MCF 10A (cell line): Measurements from ENCODE around the gene CNOT3. TPM values are rescaled to one million over a fixed set of nuclear protein-coding genes. Genes with fewer than 3 reads are reported as not detected.

Experiments
- BruUV-seq: library from RNA; stranded (reverse); fragments of 400-500 nt; replicated peaks from 2 replicates; lab custom pipeline; 2021; lab: Mats Ljungman, UMichigan
- CTCF ChIA-PET: fragments of 300-600 bp; sonication (Branson Sonifier 250); formaldehyde crosslinking; extraction: SDS; loops from one replicate; lab custom pipeline; 2021; ENCODE audit warnings: antibody characterized with exemption, inconsistent platforms; lab: Yijun Ruan, JAX
- POLR2A ChIA-PET: fragments of 300-600, 350-650 bp; sonication (Branson Sonifier 250); formaldehyde crosslinking; extraction: SDS; loops from one replicate; lab custom pipeline; 2020; ENCODE audit warnings: antibody characterized with exemption, inconsistent platforms; lab: Yijun Ruan, JAX
- DNase-seq: peaks from one replicate; pipeline ENCODE4 v3.0.0-alpha.2; 2018; ENCODE audit not compliant: unreplicated experiment
- H3K27ac Mint-ChIP-seq: one replicate; pipeline ENCODE4 v1.8.0; 2022; ENCODE audit warnings: mild to moderate bottlenecking, low read depth, mixed read lengths; ENCODE audit not compliant: unreplicated experiment
- H3K27me3 Mint-ChIP-seq: one replicate; pipeline ENCODE4 v1.8.0; 2022; ENCODE audit warnings: mixed read lengths; ENCODE audit not compliant: insufficient read depth, unreplicated experiment
- H3K36me3 Mint-ChIP-seq: one replicate; pipeline ENCODE4 v1.8.0; 2022; ENCODE audit warnings: mild to moderate bottlenecking, moderate library complexity, mixed read lengths; ENCODE audit not compliant: insufficient read depth, unreplicated experiment
- H3K4me1 Mint-ChIP-seq: one replicate; pipeline ENCODE4 v1.8.0; 2022; ENCODE audit warnings: mixed read lengths; ENCODE audit not compliant: insufficient read depth, unreplicated experiment
- H3K4me3 Mint-ChIP-seq: one replicate; pipeline ENCODE4 v1.8.0; 2022; ENCODE audit warnings: mild to moderate bottlenecking, moderate library complexity, mixed read lengths; ENCODE audit not compliant: unreplicated experiment
- H3K9me3 Mint-ChIP-seq: one replicate; pipeline ENCODE4 v1.8.0; 2022; ENCODE audit warnings: mixed read lengths; ENCODE audit not compliant: unreplicated experiment
- CTCF ChIP-seq: fragments of 200-600 bp; IDR thresholded peaks from one replicate; pipeline ENCODE4 v1.8.0; 2022; ENCODE audit warnings: antibody characterized with exemption, mild to moderate bottlenecking; ENCODE audit not compliant: unreplicated experiment
- intact Hi-C: fragments of 100-400 bp; cut with micrococcal nuclease; formaldehyde crosslinking; loops from 2 replicates; pipeline ENCODE4 v1.14.1; 2022
- total RNA-seq: library from RNA; stranded (reverse); gene quantifications from 2 replicates; pipeline ENCODE4 v1.2.3, GENCODE V29; 2022

CNOT3 gene
- total RNA-seq, 1 experiment from 2014 or later: 80.5 TPM

GRCh38 chr19:54172471-54173358 is 35.2 kb downstream of the CNOT3 start, which contains the start of gene TMC4:
TSS of gene TMC4 (minus strand) at chr19:54173160. CDS start at chr19:54173117, 43 bp downstream.
- BruUV-seq: no TSS peak
- intact Hi-C loops: no loop called here

GRCh38 chr19:54173359-54173699 is 35.8 kb downstream of the CNOT3 start:
- intact Hi-C loops: no loop called here
- POLR2A ChIA-PET: interaction anchor here (0.6 to 2.2 kb wide), 12 partner anchors 14 to 276 kb away, joined by 3 to 24 read pairs (median 5); partner anchors contain the start of genes CNOT3, LENG1, LENG8 and MBOAT7
- no peak for DNase-seq
- Mint-ChIP-seq H3K9me3 (no peaks in the 10 kb centered on the region), H3K27me3 (no peaks in the 10 kb centered on the region), H3K4me3 (no peak overlapping the region), H3K4me1 (peaks cover 6% of the 10 kb centered on the region), H3K36me3 (peaks cover 29% of the 10 kb centered on the region), H3K27ac (no peak overlapping the region)
- TF ChIP-seq CTCF: peak; percentile 1
- no TSS peak for BruUV-seq
- CTCF ChIA-PET: interaction anchor here (0.6 to 2.2 kb wide), 9 partner anchors 8 to 1467 kb away, joined by 3 to 11 read pairs (median 4); partner anchors contain the start of gene MBOAT7

More at GRCh38 chr19:54172471-54173358, 35.2 kb downstream of the CNOT3 start, which contains the start of gene TMC4:
- Mint-ChIP-seq H3K27ac (peak within 1 kb of the TSS; percentile 85), H3K36me3 (peaks cover 23% of the 10 kb centered on the region), H3K4me1 (peaks cover 6% of the 10 kb centered on the region), H3K4me3 (peak within 1 kb of the TSS; percentile 69), H3K9me3 (no peaks in the 10 kb centered on the region), H3K27me3 (no peaks in the 10 kb centered on the region)
- POLR2A ChIA-PET: interaction anchor here (0.7 to 2.2 kb wide), 12 partner anchors 13 to 276 kb away, joined by 3 to 24 read pairs (median 5); partner anchors contain the start of genes CNOT3, LENG1, LENG8 and MBOAT7
- DNase-seq: peak; percentile 76
- CTCF ChIA-PET: interaction anchor here (0.6 to 2.2 kb wide), 12 partner anchors 7 to 1467 kb away, joined by 3 to 11 read pairs (median 3); partner anchors contain the start of gene MBOAT7
- TF ChIP-seq CTCF: peak; percentile 33

GRCh38 chr19:54173951-54174834 is 36.6 kb downstream of the CNOT3 start:
- no peak overlapping the region for H3K4me3 Mint-ChIP-seq
- DNase-seq: no peak
- H3K9me3 Mint-ChIP-seq: no peaks in the 10 kb centered on the region
- ChIA-PET CTCF (interaction anchor here (1.0 to 2.2 kb wide), 7 partner anchors 9 to 264 kb away, joined by 3 to 11 read pairs (median 4); partner anchors contain the start of gene MBOAT7), POLR2A (interaction anchor here (0.6 to 2.2 kb wide), 11 partner anchors 14 to 157 kb away, joined by 3 to 24 read pairs (median 6); partner anchors contain the start of genes CNOT3, LENG1, MBOAT7 and PRPF31)
- peaks cover 6% of the 10 kb centered on the region for H3K4me1 Mint-ChIP-seq
- peak overlapping the region; percentile 42 for H3K27ac Mint-ChIP-seq
- peaks cover 33% of the 10 kb centered on the region for H3K36me3 Mint-ChIP-seq
- no TSS peak for BruUV-seq
- no peak for TF ChIP-seq CTCF
- H3K27me3 Mint-ChIP-seq: no peaks in the 10 kb centered on the region
- intact Hi-C loops: no loop called here
